Stimulated activated CD8-positive, alpha-beta memory T cell treated with anti-CD3 and anti-CD28 coated beads, Interleukin-15, amount 100 ng/mL, for 1 hour (primary cell): Measurements from ENCODE around the gene LETMD1.
"Not testable (repeated sequence)": the region's sequence is repeated elsewhere in the genome, so short reads cannot be mapped to it uniquely, and the experiment has no call there.

ENCODE experiments used
- DNase-seq: peaks from one replicate; pipeline ENCODE4 v3.0.0-alpha.2; 2020; ENCODE audit warnings: low read depth

The LETMD1 gene

GRCh38 chr12:51047655-51048540, at the start of gene LETMD1:
TSS of gene LETMD1 (plus strand) at chr12:51048327. CDS start at chr12:51048357, 30 bp downstream.
- DNase-seq, result peak; percentile 77

- DNase-seq, result no peak
Measured at GRCh38 chr12:50999093-50999492, 49.0 kb upstream of the LETMD1 start.

- no peak for DNase-seq
Measured at GRCh38 chr12:51000245-51000644, 47.9 kb upstream of the LETMD1 start.

GRCh38 chr12:51001799-51002198, 46.3 kb upstream of the LETMD1 start:
- no peak for DNase-seq

- DNase-seq, result no peak
Measured at GRCh38 chr12:51004504-51004903, 43.6 kb upstream of the LETMD1 start.

GRCh38 chr12:51005030-51005429, 43.1 kb upstream of the LETMD1 start:
- DNase-seq, result no peak

GRCh38 chr12:51005671-51006070, 42.5 kb upstream of the LETMD1 start:
- no peak for DNase-seq

GRCh38 chr12:51008329-51009055, 39.6 kb upstream of the LETMD1 start:
- no peak for DNase-seq

GRCh38 chr12:51009056-51009440, 39.1 kb upstream of the LETMD1 start:
- no peak for DNase-seq

GRCh38 chr12:51011955-51012354, 36.2 kb upstream of the LETMD1 start:
- no peak for DNase-seq

- no peak for DNase-seq
Measured at GRCh38 chr12:51012570-51013236, 35.4 kb upstream of the LETMD1 start.

GRCh38 chr12:51013441-51013840, 34.7 kb upstream of the LETMD1 start:
- DNase-seq, result no peak

GRCh38 chr12:51014467-51014866, 33.7 kb upstream of the LETMD1 start:
- DNase-seq, result not testable (repeated sequence)

- no peak for DNase-seq
Measured at GRCh38 chr12:51017452-51017851, 30.7 kb upstream of the LETMD1 start.

GRCh38 chr12:51018956-51019355, 29.2 kb upstream of the LETMD1 start:
- no peak for DNase-seq

- no peak for DNase-seq
Measured at GRCh38 chr12:51019927-51020326, 28.2 kb upstream of the LETMD1 start.

GRCh38 chr12:51020448-51021182, 27.5 kb upstream of the LETMD1 start:
- no peak for DNase-seq

GRCh38 chr12:51021694-51022093, 26.4 kb upstream of the LETMD1 start:
- no peak for DNase-seq

GRCh38 chr12:51023625-51024382, 24.3 kb upstream of the LETMD1 start:
- DNase-seq, result no peak

GRCh38 chr12:51025338-51025835, 22.7 kb upstream of the LETMD1 start:
- no peak for DNase-seq
